Smooth muscle cell (in vitro differentiated cells): ENCODE data around the gene RGS6. TPM values are rescaled to one million over a fixed set of nuclear protein-coding genes. Genes with fewer than 3 reads are reported as not detected.

Source experiments
- DNase-seq: peaks from one replicate; lab custom pipeline; 2025; ENCODE audit not compliant: unreplicated experiment; lab: John Stamatoyannopoulos, UW
- H2AFZ ChIP-seq: fragments of 200-600 bp; sonication (generic); 2 replicates; pipeline ENCODE4 v1.6.0; 2016; ENCODE audit warnings: antibody characterized with exemption, low read depth, mild to moderate bottlenecking
- H3F3A ChIP-seq: fragments of 200-600 bp; sonication (generic); 2 replicates; pipeline ENCODE4 v1.6.0; 2017; ENCODE audit warnings: antibody characterized with exemption, low read depth
- H3K27ac ChIP-seq: fragments of 200-600 bp; sonication (generic); 2 replicates; pipeline ENCODE4 v1.5.1; 2016; ENCODE audit warnings: low read depth, mild to moderate bottlenecking
- H3K27me3 ChIP-seq: fragments of 200-600 bp; sonication (generic); 2 replicates; pipeline ENCODE4 v1.6.1; 2016; ENCODE audit warnings: low read depth, mild to moderate bottlenecking
- H3K36me3 ChIP-seq: fragments of 200-600 bp; sonication (generic); 2 replicates; pipeline ENCODE4 v1.5.1; 2016; ENCODE audit warnings: low read depth
- H3K4me1 ChIP-seq: fragments of 200-600 bp; sonication (generic); 2 replicates; pipeline ENCODE4 v1.5.1; 2016; ENCODE audit warnings: low read depth
- H3K4me2 ChIP-seq: fragments of 200-600 bp; sonication (generic); 2 replicates; pipeline ENCODE4 v1.6.0; 2016; ENCODE audit warnings: mild to moderate bottlenecking
- H3K4me3 ChIP-seq: fragments of 200-600 bp; sonication (generic); 2 replicates; pipeline ENCODE4 v1.5.1; 2016; ENCODE audit warnings: mild to moderate bottlenecking
- H3K79me2 ChIP-seq: fragments of 200-600 bp; sonication (generic); 2 replicates; pipeline ENCODE4 v1.6.0; 2016; ENCODE audit warnings: low read depth, mild to moderate bottlenecking
- H3K9ac ChIP-seq: fragments of 200-600 bp; sonication (generic); 2 replicates; pipeline ENCODE4 v1.6.0; 2016; ENCODE audit warnings: low read depth
- H3K9me3 ChIP-seq: fragments of 200-600 bp; sonication (generic); replicated peaks from 2 replicates; pipeline ENCODE4 v1.5.1; 2016; ENCODE audit warnings: low read depth
- H4K20me1 ChIP-seq: fragments of 200-600 bp; sonication (generic); 2 replicates; pipeline ENCODE4 v1.6.0; 2016; ENCODE audit warnings: low read depth
- WGBS: methylation state at CpG from one replicate; pipeline ENCODE4 v1.1.7; 2016; ENCODE audit warnings: low lambda C conversion rate; 5-methylcytosine and 5-hydroxymethylcytosine counted together
- polyA plus RNA-seq: library from polyadenylated mRNA; unstranded; fragments of >200 nt; fragmentation: Nextera tagmentation; extraction: Ambion mirVana; gene quantifications from 2 replicates; pipeline ENCODE4 v1.2.1, GENCODE V29; 2016
- total RNA-seq: library from RNA; depleted of rRNA; stranded (reverse); fragments of >200 nt; gene quantifications from 2 replicates; pipeline ENCODE4 v1.2.3, GENCODE V29; 2014
- TF ChIP-seq, protein P1 (sequence below): fragments of 200-600 bp; sonication (generic); IDR thresholded peaks from 2 replicates; pipeline ENCODE4 v1.5.1; 2017; ENCODE audit warnings: borderline replicate concordance, mild to moderate bottlenecking, antibody characterized with exemption; ENCODE audit not compliant: insufficient read depth, poor library complexity, severe bottlenecking

Gene RGS6
- total and polyA plus RNA-seq, 2 experiments from 2014 or later = 0.40 TPM; not detected in 1

DNA sequence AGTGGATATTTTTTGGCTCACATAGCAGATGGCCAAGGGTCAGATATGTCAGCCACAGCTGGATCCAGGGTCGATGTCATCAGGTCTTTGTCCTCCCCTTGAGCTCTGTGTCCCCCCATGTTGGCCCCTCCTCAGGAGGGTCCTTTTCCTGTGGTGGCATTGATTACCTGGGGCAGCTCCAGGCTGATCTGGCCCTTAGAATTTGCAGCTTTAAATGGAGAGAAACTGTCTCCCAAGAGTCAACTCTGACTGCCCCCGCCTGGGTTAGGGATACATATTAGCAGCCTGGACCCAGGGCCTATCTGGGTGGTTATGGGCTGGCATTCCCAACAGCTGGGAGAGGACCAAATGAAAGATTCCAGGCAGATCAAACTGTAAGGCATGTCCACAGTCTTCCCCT lies 330.5 kb downstream of the RGS6 start:
- Histone ChIP-seq H3F3A (no peaks in the 10 kb centered on the region), H4K20me1 (no peaks in the 10 kb centered on the region), H3K36me3 (no peaks in the 10 kb centered on the region), H3K4me2 (no peak overlapping the region), H3K4me3 (no peak overlapping the region), H3K79me2 (no peaks in the 10 kb centered on the region), H3K9me3 (no peaks in the 10 kb centered on the region), H3K27ac (no peak overlapping the region), H3K9ac (no peak overlapping the region), H3K27me3 (no peaks in the 10 kb centered on the region), H3K4me1 (no peaks in the 10 kb centered on the region), H2AFZ (no peak overlapping the region)
- TF ChIP-seq, protein P1, sequence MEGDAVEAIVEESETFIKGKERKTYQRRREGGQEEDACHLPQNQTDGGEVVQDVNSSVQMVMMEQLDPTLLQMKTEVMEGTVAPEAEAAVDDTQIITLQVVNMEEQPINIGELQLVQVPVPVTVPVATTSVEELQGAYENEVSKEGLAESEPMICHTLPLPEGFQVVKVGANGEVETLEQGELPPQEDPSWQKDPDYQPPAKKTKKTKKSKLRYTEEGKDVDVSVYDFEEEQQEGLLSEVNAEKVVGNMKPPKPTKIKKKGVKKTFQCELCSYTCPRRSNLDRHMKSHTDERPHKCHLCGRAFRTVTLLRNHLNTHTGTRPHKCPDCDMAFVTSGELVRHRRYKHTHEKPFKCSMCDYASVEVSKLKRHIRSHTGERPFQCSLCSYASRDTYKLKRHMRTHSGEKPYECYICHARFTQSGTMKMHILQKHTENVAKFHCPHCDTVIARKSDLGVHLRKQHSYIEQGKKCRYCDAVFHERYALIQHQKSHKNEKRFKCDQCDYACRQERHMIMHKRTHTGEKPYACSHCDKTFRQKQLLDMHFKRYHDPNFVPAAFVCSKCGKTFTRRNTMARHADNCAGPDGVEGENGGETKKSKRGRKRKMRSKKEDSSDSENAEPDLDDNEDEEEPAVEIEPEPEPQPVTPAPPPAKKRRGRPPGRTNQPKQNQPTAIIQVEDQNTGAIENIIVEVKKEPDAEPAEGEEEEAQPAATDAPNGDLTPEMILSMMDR = no peak
- 93% methylated on average over 2 of the region's 2 CpGs for WGBS
- no peak for DNase-seq

DNA sequence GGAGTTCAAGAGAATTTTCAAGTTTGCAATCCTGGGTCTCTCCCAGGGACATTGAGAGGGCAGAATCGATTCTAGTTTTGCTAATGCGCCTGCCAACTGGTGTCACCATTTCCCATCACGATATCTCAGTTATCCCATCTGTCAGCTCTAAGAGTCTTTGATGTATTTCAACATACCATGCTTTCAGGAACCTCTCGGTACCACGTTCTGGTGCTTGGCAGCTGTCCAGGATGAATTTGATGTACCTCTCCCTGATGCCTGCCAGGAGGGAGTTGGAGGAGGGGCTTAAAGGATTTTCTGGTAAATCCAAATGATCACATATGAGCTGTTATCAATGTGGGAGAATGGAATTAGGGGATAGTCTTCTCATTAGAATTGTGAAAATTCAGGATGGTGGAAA lies 332.5 kb downstream of the RGS6 start:
- Histone ChIP-seq H3K4me3 (no peak overlapping the region), H4K20me1 (no peaks in the 10 kb centered on the region), H3K9me3 (no peaks in the 10 kb centered on the region), H3K4me1 (no peaks in the 10 kb centered on the region), H3K79me2 (no peaks in the 10 kb centered on the region), H3F3A (no peaks in the 10 kb centered on the region), H3K36me3 (no peaks in the 10 kb centered on the region), H3K4me2 (no peak overlapping the region), H3K27me3 (no peaks in the 10 kb centered on the region), H3K27ac (no peak overlapping the region), H3K9ac (no peak overlapping the region), H2AFZ (no peak overlapping the region)
- no peak for DNase-seq
- TF ChIP-seq, protein P1 = no peak
- WGBS = 91% methylated on average over 5 of the region's 5 CpGs

DNA sequence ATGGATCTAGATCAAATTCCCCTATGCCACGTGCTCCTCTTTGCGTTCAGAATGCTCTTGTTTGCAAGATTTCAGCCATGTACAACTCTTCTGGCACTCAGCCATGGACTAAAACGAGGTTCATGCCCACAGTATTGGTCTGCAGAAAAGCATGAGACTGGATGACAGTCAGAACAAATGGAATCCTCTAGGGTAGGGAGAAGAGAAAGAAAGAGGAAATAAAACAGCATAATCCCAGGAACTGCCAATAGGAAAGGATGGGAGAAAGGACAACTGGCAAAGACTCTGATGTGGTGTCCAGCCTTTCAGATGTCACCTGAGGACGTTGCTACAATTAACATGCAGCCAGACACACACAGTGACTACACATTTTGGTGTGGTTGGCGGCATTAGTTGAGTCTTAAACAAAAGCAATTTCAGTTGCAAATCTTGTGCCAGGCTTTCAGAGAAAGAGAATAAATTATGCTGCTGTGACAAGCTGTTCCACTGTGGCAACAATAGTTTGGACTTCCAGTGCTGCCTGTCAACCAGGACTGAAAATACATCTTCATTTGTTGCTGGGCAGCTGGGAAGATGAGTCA lies 338.0 kb downstream of the RGS6 start:
- Histone ChIP-seq H3K9me3 (no peaks in the 10 kb centered on the region), H3F3A (no peaks in the 10 kb centered on the region), H3K4me3 (no peak overlapping the region), H2AFZ (no peak overlapping the region), H3K4me2 (no peak overlapping the region), H4K20me1 (no peaks in the 10 kb centered on the region), H3K79me2 (no peaks in the 10 kb centered on the region), H3K9ac (no peak overlapping the region), H3K36me3 (no peaks in the 10 kb centered on the region), H3K27ac (no peak overlapping the region), H3K4me1 (no peaks in the 10 kb centered on the region), H3K27me3 (no peaks in the 10 kb centered on the region)
- TF ChIP-seq, protein P1 = no peak
- 52% methylated on average over 5 of the region's 5 CpGs for WGBS
- DNase-seq = no peak

DNA sequence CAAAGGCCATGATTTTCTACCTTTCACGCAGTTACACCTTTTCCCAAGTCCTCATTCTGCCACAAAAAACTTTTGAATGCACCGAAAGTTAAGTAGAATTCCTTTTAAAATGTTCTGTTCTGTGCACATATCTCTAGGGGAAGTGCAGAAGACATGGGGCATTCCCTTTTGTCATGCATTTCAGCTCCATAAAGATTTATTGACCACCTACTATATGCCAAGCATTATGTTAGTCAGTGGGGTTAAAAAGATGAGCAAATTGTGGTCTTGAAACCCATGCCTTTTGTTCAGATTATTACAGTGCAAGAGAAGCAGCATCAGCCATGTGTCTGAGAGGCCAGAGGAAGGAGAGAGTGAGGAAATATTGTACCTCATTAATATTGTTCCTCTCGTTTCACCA lies 338.5 kb downstream of the RGS6 start:
- H3K9ac ChIP-seq = no peak overlapping the region
- H4K20me1 ChIP-seq = no peaks in the 10 kb centered on the region
- H3K27me3 ChIP-seq = no peaks in the 10 kb centered on the region
- H3K27ac ChIP-seq = no peak overlapping the region
- 74% methylated on average over 3 of the region's 3 CpGs for WGBS
- TF ChIP-seq, protein P1 = no peak
- H3K9me3 ChIP-seq = no peaks in the 10 kb centered on the region
- no peak overlapping the region for H3K4me2 ChIP-seq
- no peaks in the 10 kb centered on the region for H3F3A ChIP-seq
- no peak overlapping the region for H3K4me3 ChIP-seq
- no peaks in the 10 kb centered on the region for H3K79me2 ChIP-seq
- H2AFZ ChIP-seq = no peak overlapping the region
- H3K4me1 ChIP-seq = no peaks in the 10 kb centered on the region
- no peak for DNase-seq
- H3K36me3 ChIP-seq = no peaks in the 10 kb centered on the region
